Fibroblast of mammary gland (primary cell): ENCODE results near the gene IRGM.
"Not testable (repeated sequence)": the region's sequence is repeated elsewhere in the genome, so short reads cannot be mapped to it uniquely, and the experiment has no call there.

Experiments used
- DNase-seq: peaks from one replicate; pipeline ENCODE4 v3.0.0-alpha.2; 2010; ENCODE audit warnings: low read depth
- H3K4me3 ChIP-seq: 2 replicates; pipeline ENCODE4 v1.5.1; 2011; ENCODE audit warnings: low read depth, mild to moderate bottlenecking, low read length, moderate library complexity; ENCODE audit not compliant: control insufficient read depth
- TF ChIP-seq, protein P1 (sequence below): conservative IDR thresholded peaks from 2 replicates; pipeline ENCODE4 v1.5.1; 2011; ENCODE audit warnings: low read depth, low read length, inconsistent platforms; ENCODE audit not compliant: control insufficient read depth, insufficient read depth

IRGM gene

DNA sequence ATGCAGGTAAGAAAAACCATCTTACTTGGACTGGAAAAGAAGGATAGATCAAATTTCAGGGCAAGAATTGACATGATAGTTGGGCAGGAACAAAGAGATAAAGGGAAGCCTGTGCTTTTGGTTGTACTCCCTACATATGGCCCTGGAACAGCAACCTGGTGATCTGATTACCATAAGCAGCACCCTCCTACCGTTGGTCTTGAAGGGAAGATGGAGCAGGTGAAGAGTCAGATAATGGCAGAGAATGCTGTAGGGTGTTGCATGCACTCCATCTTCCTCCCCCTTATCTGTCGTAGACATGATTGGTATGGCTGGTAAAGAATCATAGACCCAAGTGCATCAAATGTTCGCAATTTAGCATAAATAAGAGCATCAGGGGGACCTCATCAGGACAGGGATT, 4.7 kb downstream of the IRGM start:
- TF ChIP-seq, protein P1, sequence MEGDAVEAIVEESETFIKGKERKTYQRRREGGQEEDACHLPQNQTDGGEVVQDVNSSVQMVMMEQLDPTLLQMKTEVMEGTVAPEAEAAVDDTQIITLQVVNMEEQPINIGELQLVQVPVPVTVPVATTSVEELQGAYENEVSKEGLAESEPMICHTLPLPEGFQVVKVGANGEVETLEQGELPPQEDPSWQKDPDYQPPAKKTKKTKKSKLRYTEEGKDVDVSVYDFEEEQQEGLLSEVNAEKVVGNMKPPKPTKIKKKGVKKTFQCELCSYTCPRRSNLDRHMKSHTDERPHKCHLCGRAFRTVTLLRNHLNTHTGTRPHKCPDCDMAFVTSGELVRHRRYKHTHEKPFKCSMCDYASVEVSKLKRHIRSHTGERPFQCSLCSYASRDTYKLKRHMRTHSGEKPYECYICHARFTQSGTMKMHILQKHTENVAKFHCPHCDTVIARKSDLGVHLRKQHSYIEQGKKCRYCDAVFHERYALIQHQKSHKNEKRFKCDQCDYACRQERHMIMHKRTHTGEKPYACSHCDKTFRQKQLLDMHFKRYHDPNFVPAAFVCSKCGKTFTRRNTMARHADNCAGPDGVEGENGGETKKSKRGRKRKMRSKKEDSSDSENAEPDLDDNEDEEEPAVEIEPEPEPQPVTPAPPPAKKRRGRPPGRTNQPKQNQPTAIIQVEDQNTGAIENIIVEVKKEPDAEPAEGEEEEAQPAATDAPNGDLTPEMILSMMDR, result no peak
- DNase-seq, result no peak
- no peak overlapping the region for H3K4me3 ChIP-seq

DNA sequence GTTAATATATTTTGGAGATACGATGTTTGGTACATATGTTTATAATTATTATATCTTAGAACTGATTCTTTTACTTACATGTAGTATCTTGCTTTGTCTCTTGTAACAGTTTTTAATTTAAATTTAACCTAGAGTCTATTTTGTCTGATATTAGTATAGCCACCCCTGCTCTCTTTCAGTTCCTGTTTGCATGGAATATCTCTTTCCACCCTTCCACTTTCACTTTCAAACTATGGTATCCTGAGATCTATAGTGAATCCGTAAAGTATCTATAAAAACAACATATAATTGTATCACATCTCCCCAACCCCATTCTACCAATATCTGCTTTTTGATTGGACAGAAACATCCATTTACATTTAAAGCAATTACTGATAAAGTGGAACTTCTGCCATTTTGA, 7.2 kb downstream of the IRGM start:
- no peak overlapping the region for H3K4me3 ChIP-seq

DNA sequence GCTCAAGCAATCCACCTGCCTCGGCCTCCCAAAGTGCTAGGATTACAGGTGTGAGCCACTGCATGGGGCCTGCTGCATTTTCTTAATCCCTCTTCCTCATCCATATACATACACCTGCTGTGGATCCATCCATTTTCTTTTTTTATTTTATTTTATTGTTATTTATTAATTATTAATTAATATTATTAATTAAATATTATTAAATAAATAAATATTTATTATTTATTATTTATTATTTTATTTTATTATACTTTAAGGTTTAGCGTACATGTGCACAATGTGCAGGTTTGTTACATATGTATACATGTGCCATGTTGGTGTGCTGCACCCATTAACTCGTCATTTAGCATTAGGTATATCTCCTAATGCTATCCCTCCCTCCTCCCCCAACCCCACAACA, 10.4 kb downstream of the IRGM start:
- not testable (repeated sequence) for H3K4me3 ChIP-seq, DNase-seq

More for the DNA sequence above, 7.2 kb downstream of the IRGM start:
- TF ChIP-seq, protein P1, result no peak
- no peak for DNase-seq

DNA sequence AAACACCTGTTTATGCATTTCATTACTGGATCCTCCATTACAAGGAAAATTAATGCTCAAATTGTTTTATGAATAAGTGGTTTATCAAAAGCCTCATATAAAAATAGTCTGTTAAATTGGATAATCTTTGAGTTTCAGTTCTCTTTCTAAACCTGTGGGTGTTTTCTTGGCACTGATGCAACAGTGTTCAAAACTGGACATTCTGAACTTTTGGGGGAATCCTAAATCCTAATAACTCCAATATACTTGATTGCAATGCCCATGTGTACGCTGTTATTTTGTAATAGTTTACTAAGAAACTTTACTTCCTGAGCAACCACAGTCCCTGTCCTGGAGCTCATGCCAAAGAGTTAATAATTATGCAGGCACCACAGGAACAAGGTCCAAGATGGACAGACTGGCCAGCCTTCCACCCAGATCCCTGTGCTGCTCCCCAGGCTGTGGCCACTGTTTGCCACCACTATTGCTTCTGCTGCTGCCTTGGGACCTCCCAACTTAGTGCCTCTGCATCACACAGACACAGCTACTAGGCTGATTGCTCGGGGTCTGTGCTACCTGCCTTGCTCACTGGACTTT, 14.0 kb downstream of the IRGM start:
- H3K4me3 ChIP-seq, result no peak overlapping the region
- no peak for DNase-seq
- TF ChIP-seq, protein P1, result no peak

DNA sequence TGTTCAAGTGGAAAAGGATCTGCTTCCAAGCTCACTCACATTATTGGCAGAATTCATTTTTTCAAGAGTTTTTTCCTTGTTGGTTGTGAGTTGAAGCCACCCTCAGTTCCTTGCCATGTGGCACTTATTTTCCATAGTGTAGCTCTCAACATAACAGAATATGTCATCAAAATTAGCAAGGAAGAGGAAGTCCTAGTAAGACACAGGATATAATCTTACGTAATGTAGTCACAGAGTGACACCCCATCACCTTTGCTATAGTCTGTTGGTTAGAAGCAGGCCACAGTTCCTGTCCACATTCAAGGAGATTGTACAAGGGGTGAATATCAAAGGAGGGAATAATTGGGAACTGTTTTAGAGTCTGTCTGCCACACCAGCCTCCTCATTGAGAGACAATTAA, 15.7 kb downstream of the IRGM start:
- TF ChIP-seq, protein P1, result no peak
- no peak overlapping the region for H3K4me3 ChIP-seq
- DNase-seq, result no peak

DNA sequence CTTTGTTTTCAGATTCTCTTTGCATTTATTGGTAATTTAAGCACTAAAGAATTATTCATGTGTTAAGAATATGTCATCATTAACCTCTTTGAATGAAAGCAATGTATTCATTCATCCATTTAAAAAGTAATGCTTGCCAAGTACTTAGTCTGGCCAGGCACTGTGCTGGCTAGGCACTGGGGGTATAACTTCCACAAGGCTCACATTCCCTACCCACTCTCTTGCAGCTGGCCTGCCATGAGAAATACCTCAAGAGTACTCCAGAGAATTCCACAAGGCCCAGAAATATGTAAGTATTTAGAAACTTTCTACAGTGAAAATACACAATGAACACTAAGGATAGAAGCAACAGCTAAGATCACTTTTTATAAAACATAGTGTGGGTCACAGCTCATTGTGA, 33.0 kb downstream of the IRGM start:
- TF ChIP-seq, protein P1, result no peak

DNA sequence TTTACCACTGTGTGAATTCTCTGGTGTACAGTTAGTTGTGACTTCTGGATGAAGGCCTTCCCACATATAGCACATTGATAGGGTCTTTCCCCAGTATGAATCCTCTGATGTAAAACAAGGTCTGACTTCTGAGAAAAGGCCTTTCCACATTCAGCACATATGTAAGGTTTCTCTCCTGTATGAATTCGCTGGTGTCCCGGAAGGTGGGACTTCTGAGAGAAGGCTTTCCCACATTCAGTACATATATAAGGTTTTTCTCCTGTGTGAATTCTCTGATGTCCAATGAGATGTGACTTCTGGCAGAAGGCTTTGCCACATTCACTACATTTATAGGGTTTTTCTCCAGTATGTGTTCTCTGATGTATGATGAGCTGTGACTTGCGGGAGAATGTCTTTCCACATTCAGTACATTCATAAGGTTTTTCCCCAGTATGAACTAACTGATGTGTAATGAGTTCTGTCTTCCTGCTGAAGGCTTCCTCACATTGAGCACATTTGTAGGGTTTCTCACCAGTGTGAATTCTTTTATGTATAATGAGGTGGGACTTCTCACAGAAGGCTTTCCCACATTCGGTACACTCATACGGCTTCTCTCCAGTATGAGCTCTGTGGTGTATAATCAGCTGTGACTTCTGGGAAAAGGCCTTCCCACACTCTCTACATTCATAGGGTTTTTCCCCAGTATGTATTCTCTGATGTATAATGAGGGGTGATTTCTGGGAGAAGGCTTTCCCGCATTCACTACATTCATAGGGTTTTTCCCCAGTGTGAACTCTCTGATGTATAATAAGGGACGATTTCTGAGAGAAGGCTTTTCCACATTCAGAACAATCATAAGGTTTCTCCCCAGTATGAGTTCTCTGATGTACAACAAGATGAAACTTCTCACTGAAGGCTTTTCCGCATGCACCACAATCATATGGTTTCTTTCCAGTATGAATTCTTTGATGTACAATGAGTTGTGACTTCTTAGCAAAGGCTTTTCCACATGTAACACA, 49.4 kb downstream of the IRGM start:
- TF ChIP-seq, protein P1, result no peak
- no peak overlapping the region for H3K4me3 ChIP-seq
- peak; percentile 7 for DNase-seq

More for the DNA sequence above, 33.0 kb downstream of the IRGM start:
- no peak for DNase-seq
- no peak overlapping the region for H3K4me3 ChIP-seq
